Measurements from ENCODE around the gene ABCG1.

- TF ChIP-seq, protein P1, sequence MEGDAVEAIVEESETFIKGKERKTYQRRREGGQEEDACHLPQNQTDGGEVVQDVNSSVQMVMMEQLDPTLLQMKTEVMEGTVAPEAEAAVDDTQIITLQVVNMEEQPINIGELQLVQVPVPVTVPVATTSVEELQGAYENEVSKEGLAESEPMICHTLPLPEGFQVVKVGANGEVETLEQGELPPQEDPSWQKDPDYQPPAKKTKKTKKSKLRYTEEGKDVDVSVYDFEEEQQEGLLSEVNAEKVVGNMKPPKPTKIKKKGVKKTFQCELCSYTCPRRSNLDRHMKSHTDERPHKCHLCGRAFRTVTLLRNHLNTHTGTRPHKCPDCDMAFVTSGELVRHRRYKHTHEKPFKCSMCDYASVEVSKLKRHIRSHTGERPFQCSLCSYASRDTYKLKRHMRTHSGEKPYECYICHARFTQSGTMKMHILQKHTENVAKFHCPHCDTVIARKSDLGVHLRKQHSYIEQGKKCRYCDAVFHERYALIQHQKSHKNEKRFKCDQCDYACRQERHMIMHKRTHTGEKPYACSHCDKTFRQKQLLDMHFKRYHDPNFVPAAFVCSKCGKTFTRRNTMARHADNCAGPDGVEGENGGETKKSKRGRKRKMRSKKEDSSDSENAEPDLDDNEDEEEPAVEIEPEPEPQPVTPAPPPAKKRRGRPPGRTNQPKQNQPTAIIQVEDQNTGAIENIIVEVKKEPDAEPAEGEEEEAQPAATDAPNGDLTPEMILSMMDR (IDR thresholded peaks at IDR 0.05), result no peak
- TF ChIP-seq POLR2A (IDR thresholded peaks at IDR 0.05), result no peak
Measured at GRCh38 chr21:42239973-42240372, 21.0 kb downstream of the ABCG1 start.

Measured in Peyer's patch (tissue), 4 donors.